ENCODE measurements around the gene SNRPD1.
"Not testable (repeated sequence)": the region's sequence is repeated elsewhere in the genome, so short reads cannot be mapped to it uniquely, and the experiment has no call there.

The SNRPD1 gene

GRCh38 chr18:21638822-21639221 is 26.7 kb downstream of the SNRPD1 start:
- no peak for DNase-seq

- DNase-seq = not testable (repeated sequence)
Measured at GRCh38 chr18:21640375-21640774, 28.3 kb downstream of the SNRPD1 start.

DNA sequence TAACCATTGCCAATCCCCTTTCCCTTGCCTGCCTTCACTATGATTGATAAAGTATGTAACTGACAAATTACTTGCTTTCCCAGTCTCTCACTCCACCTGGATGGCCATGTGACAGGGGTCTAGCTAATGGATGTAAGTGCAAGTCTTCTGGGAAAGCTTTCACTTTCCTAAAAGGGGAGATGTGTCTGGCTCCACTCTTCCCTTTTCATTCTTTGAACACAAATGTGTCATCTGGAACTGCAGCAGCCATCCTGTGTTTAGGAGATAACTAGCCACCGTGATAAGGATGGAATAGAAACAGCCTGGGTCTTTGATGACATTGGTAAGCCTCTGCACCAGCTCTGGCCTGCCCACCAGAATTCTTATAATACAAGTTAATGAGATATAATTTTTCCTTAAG is 38.2 kb downstream of the SNRPD1 start:
- no peak for DNase-seq

DNA sequence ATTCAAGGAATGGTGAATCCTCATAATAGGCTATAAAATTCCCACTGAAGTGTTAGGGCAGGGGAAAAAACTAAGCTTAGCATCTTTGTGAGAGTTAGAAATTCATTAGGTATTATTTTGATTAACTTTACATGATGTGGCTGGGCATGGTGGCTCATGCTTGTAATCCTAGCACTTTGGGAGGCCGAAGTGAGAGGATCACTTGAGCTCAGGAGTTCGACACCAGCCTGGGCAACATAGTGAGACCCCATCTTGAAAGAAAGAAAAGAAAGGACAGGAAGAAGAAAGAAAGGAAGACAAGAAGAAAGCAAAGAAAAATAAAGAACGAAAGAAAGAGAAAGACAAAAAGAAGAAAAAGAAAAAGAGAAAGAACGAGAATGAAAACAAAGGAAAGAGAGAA is 40.0 kb downstream of the SNRPD1 start:
- DNase-seq = no peak

DNA sequence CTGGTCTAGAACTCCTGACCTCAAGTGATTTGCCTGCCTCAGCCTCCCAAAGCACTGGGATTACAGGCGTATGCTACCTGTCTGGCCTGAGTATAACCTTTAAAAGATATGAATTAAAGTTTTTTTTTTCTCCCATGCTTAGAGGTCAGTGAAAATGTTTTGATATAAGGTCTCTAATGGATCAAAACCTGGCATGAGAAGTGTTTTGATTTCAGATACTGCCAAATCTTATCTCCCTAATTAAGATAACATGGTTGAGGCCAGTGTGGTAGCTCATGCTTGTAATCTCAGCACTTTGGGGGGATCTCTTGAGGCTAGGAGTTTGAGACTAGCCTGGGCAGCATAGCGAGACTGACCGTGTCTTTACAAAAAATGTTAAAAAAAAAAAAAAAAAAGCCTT is 41.2 kb downstream of the SNRPD1 start:
- DNase-seq = no peak

- DNase-seq = no peak
Measured at GRCh38 chr18:21656402-21656801, 44.3 kb downstream of the SNRPD1 start.

- DNase-seq = no peak
Measured at GRCh38 chr18:21660078-21660477, 48.0 kb downstream of the SNRPD1 start.

- DNase-seq = no peak
Measured at GRCh38 chr18:21662581-21662980, 50.5 kb downstream of the SNRPD1 start.

DNA sequence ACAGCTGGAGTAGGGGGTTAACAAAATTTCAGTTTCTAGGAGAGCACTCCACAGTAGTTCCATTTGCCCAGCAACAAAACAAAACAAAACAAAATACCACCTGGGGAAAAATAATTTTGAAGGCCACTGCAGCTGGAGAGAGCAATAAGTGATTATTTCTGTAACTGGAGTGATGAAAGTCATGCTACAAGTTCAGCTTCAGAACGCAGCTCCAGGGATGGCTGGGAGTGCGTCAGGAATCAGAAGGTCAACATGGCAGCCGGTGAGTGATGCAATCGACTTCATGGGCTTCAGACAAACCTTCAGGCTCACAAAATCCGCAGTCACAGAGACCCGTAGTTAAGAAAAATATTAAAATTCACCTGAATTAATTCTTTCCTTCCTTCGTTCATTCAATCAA is 51.5 kb downstream of the SNRPD1 start:
- no peak for DNase-seq

- no peak for DNase-seq
Measured at GRCh38 chr18:21664069-21664468, 52.0 kb downstream of the SNRPD1 start.

- no peak for DNase-seq
Measured at GRCh38 chr18:21669736-21670285, 57.7 kb downstream of the SNRPD1 start.

DNA sequence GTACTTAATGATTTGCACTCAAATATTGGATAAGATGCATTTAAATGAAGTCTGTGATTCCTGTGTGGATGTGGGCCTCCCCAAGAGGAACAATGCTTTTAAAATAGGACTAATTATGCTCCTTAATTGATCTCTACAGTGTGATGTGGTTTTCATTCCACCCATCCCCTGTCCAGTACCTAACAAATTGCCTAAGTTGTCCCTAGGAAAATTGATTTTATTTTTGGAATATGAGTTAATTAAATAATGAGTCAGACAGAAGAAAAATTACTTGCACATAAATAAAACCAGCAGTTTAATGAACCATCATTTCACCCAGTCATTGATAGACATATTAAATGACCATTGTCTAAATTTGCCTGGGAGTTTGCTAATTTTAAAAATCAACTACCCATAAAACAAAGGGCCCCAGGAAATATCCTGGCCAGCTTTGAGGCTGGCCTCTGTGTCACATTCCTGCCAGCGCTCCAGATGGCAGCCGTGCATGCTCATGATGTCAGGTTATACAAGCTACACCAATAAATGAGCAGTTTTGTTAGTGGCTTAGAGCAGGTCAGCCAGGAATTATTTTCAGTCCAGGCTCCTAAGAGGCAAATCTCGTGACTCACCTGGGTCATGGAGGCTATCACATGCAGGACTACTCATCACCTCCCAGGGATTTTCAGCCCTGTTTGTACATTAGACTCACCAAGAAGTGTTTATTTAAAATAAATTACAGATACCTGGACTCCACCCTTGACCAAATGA is 60.6 kb downstream of the SNRPD1 start:
- DNase-seq = no peak

- not testable (repeated sequence) for DNase-seq
Measured at GRCh38 chr18:21675354-21675753, 63.2 kb downstream of the SNRPD1 start.

DNA sequence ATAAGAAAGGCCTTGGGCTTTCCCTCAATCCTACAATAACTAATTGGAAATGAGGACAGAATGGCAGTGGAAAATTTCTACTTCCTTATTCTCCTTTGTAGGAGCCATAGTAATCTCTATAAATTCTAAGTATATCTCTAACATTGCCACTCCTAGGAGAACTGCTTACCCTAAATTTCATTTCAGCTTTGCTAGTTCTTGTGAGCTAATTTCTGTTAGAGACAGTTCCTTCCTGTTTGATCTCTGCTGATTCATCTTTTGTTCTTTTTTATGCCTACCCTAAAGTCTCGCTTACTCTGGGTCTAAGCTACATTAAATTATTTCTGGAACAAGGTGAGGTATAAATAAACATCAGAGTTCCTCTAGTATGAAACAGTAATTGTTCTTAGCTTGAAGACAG is 66.7 kb downstream of the SNRPD1 start:
- DNase-seq = no peak

GRCh38 chr18:21680161-21680560 is 68.0 kb downstream of the SNRPD1 start:
- DNase-seq = no peak

- DNase-seq = peak; percentile 15
Measured at GRCh38 chr18:21682371-21683051, 70.4 kb downstream of the SNRPD1 start.

Measured in SIG-M5 (cell line).